NOMO-1 (cell line): ENCODE data around the gene CHRNB1.
A peak's percentile ranks its signal among the peaks of the same experiment; 100 is the strongest.
"Not testable (repeated sequence)": the region's sequence is repeated elsewhere in the genome, so short reads cannot be mapped to it uniquely, and the experiment has no call there.

Source experiments
- DNase-seq, 2 experiments: peaks; one replicate each; lab custom pipeline; 2025; ENCODE audit not compliant: unreplicated experiment in 2 of 2; lab: John Stamatoyannopoulos, UW

Gene CHRNB1

DNA sequence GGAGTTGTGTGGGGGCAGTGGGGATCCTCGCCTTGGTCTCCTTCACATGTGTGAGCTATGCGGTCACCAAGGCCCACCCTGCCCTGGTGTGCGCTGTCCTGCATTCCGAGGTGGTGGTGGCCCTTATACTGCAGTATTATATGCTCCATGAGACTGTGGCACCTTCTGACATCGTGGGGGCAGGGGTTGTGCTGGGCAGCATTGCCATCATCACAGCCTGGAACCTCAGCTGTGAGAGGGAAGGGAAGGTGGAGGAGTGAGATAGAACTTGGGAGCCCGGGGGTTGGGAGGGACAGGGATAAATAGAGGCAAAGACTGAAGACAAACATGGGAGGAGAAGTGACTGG lies 37.9 kb downstream of the CHRNB1 start:
- DNase-seq: not testable (repeated sequence)

DNA sequence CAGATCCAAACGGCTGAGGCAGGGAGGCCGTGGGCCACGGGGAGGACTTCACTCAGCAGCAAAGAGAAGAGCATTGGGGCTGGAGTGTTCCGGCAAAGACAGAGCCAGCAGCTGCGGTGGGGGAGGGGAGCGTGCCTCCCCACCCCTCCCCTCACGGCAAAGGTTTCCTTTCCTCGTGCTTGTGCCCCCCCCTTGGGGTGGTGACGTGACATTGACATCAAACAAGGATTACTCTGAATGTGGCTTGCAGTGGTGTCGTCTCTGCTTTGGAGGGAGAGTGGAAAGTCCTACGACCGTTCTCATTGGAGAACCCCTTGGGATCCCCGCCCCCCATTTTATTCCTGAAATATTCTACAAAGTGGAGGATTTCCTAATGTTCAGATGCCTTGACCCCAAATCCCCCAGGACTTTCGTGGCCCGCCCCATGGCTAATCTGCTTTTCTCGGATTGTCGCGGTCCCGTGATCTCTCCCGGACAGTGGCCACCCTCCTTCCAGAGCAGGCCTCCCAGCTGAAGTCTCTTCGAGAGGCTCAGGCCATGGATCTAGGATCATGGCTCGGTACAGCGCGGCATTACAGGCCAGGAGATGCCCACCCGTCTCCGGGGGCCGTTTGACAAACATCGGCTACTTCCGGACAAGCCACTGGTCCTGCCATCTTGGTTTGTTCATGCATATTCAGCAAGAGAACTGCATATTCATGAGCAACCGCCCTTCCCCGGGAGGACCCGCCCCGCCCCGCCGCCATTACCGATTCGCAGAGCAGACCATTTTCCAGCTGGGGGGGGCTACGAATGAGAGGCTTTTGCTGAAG lies 38.6 kb downstream of the CHRNB1 start:
- peak; percentile 90 to 91 for DNase-seq

DNA sequence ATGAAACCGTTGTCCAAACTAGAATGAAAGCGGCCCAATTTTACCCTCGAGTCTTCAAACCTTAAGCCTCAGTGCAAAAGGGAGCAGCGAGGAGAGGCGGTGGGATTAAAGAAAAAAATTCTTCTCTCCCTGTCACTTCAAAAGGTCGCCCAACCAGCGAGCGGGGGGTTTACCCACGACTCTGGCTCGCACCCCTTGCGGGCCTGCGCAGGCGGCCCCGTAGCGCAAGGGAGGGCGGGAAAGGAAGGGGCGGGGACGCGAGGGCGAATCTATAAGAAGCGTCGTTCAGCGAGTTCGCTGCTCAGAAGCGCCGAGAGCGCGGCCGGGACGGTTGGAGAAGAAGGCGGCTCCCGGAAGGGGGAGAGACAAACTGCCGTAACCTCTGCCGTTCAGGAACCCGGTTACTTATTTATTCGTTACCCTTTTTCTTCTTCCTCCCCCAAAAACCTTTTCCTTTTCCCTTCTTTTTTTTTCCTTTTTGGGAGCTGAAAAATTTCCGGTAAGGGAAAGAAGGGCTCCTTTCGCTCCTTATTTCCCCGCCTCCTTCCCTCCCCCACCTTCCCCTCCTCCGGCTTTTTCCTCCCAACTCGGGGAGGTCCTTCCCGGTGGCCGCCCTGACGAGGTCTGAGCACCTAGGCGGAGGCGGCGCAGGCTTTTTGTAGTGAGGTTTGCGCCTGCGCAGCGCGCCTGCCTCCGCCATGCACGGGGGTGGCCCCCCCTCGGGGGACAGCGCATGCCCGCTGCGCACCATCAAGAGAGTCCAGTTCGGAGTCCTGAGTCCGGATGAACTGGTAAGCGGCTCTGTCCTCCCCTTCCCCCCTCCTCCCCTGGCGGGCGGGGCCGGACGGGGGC lies 39.4 kb downstream of the CHRNB1 start, which contains the start of gene POLR2A:
TSS of gene POLR2A (plus strand) at position 300 of the 852 bp plus-strand sequence.
- peak; percentile 91 to 93 for DNase-seq

DNA sequence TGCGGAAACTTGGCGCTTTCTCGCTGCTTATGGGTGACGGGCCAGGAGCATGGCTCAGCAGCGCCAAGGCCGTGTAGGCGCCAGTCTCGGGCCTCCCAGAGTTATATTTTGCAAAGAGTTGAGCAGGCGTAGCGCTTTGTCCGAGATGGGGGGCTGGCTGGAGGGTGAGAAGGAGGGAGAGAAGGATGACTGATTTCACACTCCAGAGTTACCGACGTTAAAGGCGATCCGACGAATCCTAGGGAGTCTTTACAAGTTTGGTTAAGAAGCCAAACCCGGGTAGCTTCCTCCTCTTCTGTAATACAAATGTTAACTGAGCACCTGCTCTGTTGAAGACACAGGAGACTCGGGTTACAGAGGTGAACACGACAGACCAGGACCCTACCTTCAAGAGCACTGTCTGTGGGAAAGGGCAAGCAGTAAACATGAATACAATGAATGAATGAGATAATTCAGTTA lies 40.1 kb downstream of the CHRNB1 start:
- peak in 1 of 2 experiments; percentile 81 for DNase-seq

DNA sequence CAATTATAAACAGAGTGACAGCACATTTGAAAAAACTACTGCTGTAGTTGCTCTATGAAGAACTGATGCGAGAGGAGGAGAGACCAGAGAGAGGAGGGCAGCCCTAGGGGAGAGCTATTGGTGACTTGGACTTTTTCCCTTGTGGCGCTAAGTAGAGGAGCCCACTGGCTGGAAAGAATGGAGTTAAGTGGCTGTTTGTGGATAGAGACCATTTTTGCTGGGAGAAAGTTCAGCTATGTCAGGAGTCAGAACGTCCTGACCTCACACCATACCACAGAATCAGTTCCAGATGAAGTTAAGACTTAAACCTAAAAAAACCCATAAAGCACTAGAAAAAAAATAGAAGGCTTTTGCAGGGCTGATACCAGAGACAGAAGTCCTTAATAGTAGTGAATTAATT lies 41.3 kb downstream of the CHRNB1 start:
- DNase-seq: no peak

DNA sequence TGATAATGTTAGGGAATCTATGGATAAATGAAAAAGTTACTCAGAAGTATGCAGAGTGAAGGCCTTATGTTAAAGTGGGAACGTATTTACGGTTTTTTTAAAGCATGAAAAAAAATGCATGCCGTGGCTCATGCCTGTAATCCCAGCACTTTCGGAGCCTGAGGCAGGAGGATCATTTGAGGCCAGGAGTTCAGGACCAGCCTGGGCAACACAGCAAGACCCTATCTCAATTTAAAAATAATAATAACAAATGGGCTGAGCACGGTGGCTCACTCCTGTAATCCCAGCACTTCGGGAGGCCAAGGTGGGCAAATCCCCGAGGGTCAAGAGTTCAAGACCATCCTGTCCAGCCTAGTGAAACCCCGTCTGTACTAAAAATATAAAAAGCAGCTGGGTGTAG lies 45.3 kb downstream of the CHRNB1 start:
- no peak for DNase-seq

DNA sequence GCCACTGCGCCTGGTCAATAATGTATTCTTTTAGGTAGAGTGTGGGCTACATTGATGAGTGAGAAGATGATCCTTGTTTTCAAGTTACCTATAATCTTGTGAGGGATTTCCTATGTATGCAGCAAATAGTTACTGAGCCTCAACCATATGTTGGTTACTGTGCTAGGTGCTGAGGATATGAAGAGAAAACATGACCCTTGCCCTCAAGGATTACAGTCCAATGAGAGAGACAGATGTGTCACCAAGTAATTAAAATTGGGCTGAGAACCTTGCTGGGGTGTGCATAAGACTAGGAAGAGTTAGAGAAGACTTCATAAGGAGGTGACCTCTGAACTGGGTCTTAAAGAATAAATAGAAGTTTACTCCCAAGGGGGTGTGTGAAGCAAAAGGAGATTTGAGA lies 46.7 kb downstream of the CHRNB1 start:
- DNase-seq: no peak

DNA sequence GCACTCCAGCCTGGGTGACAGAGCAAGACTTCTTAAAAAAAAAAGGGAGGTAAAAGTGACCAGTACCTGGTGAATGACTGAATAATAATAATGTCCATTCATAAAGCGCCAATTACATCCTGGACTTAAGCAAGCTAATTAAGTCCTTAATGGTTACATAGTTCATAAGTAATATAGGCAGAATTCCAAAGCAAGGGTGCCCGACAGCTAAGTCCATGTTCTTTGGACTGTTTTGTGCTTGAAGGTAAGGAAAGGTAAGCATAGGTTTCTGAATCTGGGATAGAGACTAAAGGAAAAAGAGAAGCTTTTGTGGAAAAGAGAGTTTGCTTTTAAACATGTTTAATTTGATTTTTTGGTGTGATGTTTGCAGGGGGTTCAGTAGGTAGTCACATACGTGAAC lies 49.1 kb downstream of the CHRNB1 start:
- no peak for DNase-seq

DNA sequence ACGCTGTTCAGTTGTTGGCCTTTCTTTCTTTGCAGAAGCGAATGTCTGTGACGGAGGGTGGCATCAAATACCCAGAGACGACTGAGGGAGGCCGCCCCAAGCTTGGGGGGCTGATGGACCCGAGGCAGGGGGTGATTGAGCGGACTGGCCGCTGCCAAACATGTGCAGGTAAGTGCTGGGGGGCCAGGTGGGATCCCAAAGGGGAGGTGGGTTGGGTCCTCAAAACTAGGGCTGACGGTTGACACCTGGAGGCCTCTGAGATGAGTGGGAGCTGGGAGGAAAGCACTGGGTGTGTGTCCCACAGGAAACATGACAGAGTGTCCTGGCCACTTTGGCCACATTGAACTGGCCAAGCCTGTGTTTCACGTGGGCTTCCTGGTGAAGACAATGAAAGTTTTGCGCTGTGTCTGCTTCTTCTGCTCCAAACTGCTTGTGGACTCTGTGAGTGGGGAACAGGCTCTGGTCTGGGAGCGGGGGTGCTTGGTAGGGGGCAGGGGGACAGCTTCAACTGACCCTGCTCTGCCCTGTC lies 51.1 kb downstream of the CHRNB1 start:
- DNase-seq: no peak

DNA sequence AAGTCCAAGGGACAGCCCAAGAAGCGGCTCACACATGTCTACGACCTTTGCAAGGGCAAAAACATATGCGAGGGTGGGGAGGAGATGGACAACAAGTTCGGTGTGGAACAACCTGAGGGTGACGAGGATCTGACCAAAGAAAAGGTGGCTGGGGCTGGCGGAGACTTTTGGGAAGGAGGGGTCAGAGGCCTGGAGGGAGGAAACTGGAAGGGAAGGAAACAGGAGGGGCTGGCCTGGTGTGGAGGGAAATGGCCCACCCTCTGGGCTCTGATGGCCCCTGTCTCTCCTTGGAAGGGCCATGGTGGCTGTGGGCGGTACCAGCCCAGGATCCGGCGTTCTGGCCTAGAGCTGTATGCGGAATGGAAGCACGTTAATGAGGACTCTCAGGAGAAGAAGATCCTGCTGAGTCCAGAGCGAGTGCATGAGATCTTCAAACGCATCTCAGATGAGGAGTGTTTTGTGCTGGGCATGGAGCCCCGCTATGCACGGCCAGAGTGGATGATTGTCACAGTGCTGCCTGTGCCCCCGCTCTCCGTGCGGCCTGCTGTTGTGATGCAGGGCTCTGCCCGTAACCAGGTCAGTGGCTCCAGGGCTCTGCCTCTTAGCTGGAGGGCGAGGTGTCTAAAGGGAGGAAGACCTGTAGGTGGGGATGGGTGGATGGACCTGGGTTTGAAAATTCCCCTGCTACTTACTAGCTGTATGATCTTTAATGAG lies 51.8 kb downstream of the CHRNB1 start:
- no peak for DNase-seq

DNA sequence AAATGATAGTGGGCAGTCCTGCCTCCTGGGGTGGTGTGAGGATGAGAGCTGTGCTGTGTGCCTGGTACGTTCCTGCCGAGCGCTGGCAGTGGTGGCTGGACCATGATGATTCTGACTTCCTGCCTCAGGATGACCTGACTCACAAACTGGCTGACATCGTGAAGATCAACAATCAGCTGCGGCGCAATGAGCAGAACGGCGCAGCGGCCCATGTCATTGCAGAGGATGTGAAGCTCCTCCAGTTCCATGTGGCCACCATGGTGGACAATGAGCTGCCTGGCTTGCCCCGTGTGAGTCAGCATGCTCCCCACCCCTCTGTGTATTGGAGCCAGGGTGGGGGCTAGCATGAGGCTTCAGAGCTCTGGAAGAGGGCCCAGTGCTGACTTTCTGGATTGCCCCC lies 52.4 kb downstream of the CHRNB1 start:
- DNase-seq: no peak

DNA sequence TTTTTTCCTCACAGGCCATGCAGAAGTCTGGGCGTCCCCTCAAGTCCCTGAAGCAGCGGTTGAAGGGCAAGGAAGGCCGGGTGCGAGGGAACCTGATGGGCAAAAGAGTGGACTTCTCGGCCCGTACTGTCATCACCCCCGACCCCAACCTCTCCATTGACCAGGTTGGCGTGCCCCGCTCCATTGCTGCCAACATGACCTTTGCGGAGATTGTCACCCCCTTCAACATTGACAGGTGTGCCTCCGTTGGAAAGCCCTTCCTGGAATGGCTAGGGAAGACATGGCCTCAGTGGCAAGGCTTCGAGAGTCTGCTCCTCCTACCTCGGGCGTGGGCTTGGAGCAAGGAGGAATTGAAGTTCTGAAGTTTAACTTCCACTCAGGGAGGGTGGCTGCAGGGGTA lies 52.8 kb downstream of the CHRNB1 start:
- no peak for DNase-seq

DNA sequence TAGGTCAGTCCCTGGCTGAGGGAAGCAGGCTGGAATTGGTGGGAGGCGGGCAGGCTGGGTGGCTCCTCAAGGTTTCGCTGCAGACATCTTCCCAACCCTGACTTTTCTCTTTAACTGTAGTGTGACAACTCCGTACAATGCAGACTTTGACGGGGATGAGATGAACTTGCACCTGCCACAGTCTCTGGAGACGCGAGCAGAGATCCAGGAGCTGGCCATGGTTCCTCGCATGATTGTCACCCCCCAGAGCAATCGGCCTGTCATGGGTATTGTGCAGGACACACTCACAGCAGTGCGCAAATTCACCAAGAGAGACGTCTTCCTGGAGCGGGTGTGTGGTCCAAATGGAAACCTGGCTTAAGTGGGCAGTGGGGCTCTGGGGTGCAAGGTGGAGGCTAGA lies 54.3 kb downstream of the CHRNB1 start:
- no peak for DNase-seq

DNA sequence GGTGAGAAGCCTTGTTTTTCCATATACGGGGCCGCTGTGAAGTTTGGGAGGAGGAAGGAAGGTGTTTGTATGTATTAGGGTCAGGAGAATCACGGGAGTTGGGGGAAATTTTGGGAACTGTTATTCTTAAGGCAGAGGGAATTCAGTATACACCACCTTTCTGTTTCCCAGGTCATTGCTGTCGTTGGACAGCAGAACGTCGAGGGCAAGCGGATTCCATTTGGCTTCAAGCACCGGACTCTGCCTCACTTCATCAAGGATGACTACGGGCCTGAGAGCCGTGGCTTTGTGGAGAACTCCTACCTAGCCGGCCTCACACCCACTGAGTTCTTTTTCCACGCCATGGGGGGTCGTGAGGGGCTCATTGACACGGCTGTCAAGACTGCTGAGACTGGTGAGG lies 56.9 kb downstream of the CHRNB1 start:
- no peak for DNase-seq

DNA sequence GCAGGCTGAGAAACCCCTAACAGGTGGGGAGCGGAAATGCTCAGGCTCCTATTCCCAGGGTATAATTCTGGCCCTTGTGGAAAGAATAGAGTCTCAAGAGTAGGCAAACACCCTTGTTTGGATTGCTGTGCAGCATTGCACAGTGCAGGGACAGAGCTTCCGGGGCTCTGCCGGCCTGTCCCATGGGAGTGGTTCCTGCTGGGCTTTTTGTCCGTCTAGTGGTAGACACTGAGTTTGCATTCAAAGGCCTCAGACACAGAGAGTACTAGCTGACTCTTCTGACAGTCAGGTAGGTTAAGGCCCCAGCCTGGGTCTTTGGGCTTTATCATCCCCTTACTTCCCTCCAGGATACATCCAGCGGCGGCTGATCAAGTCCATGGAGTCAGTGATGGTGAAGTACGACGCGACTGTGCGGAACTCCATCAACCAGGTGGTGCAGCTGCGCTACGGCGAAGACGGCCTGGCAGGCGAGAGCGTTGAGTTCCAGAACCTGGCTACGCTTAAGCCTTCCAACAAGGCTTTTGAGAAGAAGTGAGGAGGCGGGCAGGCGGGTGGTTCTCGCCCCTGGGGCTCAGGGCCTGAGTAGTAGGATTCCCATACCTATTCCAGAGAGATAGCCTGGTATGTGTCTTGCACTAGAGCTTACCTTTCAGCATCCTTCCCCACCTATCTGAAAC lies 57.4 kb downstream of the CHRNB1 start:
- no peak for DNase-seq

DNA sequence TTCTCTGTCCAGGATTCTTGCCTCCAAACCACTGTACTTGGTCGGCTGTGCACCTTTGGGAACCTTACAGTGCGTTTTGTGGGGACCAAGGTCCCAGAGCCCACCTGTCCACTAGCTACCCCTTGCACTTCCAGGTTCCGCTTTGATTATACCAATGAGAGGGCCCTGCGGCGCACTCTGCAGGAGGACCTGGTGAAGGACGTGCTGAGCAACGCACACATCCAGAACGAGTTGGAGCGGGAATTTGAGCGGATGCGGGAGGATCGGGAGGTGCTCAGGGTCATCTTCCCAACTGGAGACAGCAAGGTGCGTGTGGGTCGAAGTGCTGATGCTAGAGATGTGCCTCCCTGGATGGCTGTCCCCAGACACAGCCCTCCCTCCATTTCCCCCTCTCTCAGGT lies 58.1 kb downstream of the CHRNB1 start:
- DNase-seq: no peak

DNA sequence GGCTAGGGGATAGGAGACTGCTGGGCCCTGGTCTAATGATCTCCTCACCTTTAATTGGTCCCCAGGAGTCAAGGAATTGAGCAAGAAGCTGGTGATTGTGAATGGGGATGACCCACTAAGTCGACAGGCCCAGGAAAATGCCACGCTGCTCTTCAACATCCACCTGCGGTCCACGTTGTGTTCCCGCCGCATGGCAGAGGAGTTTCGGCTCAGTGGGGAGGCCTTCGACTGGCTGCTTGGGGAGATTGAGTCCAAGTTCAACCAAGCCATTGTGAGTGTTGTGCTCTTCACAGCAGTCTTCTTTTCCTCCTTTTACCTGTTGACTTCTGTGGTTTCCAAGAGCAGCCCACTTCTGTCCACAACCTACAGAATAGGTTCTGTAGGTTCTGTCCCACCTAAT lies 58.7 kb downstream of the CHRNB1 start:
- no peak for DNase-seq
